Epidermal melanocyte (primary cell): ENCODE results near the gene SWI5.
A peak's percentile ranks its signal among the peaks of the same experiment; 100 is the strongest.
"Not testable (repeated sequence)": the region's sequence is repeated elsewhere in the genome, so short reads cannot be mapped to it uniquely, and the experiment has no call there.

ENCODE experiments used
- DNase-seq: peaks from one replicate; pipeline ENCODE4 v3.0.0; 2011; ENCODE audit warnings: low spot score; ENCODE audit not compliant: insufficient read length

SWI5 gene

DNA sequence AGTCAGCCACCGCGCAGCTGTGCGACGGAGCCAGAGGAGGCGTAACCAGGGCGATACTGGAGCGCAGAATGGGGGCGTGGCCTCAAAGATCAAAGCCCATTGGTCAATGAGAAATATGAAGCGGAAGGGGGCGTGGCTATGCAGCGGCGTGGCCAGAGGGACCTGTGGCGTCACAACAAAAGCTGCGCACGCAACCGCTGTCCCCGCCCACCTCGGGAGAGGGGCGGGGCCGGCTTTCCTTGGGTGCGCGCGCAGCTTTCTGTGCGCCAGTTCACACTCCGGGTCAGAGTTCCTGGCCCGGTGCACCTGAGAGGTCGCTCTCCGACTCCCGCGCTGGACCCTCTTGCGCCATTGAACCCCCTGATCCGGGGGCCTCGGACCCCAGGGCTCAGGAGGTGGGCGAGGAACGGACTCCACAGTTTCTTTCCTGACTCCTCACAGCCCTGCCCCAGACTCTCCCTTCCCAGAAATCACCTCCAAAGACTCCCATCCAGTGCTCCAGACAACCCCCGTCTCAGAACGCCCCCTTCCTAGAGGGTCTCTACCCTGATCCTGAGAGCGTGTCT lies at the start of gene SWI5:
TSS of gene SWI5 (plus strand) at position 269 of the 566 bp plus-strand sequence.
- peak; percentile 94 for DNase-seq

DNA sequence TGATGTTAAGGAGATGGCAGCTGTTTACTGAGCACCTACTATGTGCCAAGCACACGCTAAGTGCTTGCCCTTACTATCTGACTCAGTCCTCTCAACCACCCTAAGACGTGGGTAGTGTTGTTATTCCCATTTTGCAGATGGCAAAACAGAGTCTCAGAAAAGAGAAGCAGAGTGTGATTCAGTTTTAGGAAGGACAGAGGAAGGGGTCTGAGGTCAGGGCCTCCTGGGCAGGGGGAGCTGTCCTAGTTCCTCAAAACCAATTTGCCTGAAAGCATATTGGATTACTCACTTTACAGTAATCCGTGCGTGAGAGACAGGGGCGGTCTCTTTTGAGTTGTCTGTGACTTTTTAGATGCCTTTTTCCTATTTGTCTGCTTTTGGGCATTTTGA lies 49.7 kb upstream of the SWI5 start:
- DNase-seq, result no peak

DNA sequence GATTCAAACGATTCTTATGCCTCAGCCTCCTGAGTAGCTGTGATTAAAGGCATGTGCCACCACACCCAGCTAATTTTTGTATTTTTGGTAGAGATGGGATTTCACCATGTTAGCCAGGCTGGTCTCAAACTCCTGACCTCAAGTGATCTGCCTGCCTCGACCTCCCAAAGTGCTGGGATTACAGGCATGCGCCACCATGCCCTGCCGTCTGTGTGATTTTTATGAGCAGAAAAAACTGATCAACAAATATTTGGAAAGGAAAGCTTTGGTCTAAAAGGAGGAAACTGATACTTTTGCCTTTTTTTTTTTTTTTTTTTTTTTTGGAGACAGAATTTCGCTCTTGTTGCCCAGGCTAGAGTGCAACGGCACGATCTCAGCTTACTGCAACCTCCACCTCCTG lies 45.2 kb upstream of the SWI5 start:
- not testable (repeated sequence) for DNase-seq

DNA sequence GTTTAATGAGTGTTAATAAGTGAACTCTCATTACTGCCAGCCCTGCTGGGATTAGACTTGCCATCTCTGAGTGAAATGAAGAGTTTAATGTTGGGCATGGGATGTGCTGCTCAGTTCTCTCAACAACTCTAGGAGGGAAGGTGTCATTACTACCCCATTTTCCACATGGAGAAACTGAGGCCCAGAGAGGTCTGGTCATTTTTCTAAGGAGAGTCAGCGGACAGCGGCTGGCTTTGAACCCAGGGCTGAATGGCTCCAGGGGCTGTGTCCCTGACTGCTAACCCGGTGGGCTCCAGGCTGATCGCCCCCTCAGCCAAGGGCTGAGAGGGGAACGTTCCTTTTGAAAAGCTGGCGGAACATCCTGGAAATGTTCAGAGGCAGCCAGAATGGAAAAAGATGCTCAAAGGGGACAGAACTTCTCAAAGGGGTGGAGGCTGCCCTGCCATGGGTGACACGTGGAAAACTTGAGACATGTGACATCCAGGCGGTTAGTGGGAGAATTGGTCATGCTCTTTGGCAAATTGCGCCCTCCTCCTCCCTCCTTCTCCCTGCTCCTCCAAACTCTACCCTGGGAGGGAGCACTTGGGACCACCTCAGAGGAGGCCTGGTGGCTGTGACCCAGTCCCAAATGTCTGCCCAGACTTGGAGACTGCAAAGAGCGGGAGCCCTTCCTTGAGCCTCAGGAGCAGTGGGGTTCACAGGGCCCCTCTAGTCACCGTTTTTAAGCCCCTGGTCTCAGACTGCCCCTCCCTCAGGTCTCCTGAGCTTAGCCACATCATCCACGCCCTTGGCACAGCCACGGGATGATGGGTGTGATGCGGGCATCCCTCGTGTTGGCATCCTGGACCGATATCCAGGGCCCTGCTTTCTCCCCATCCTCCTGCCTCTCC lies 44.2 kb upstream of the SWI5 start:
- no peak for DNase-seq

DNA sequence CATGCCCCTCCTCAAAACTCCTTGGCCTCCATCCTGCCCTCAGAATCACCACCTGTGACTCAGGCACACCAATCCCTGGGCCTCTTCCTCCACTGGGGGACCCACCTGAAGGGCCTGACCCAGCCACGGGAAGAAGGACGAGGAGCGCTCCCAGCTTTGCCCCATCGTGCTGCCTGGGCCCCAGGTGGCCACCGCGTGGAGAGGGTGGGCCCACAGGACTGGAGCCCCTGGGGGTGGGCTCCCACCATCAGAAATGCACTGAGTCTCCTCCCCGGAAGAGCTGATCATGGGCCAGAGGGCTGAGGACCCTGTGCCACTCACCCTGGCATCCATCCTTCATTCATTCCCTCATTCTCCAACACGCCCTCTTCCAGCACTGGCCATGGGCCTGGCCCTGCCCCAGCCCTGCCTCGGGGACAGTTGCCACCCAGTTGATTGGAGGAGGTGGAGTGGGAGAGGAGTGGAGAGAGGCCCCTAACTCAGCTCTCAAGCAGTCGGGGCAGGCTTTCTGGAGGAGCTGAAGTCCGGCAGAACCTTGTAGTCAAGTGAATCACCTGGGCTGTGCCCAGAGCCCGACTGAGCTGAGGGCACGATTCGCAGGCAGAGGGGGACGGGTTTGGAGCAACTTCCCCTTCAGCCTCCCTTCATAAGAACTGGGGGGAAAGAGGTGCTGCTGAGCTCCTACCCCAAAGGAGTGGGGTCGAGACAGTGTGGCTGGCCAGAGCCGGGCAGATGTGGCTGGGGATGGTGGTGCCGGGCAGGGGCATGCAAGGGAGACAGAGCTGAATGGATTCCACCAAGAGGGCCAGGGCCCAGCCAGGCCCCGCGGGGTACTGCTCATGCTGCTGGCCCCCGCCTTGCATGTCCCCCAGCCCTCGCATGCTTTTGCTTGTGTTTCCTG lies 43.3 kb upstream of the SWI5 start:
- no peak for DNase-seq

DNA sequence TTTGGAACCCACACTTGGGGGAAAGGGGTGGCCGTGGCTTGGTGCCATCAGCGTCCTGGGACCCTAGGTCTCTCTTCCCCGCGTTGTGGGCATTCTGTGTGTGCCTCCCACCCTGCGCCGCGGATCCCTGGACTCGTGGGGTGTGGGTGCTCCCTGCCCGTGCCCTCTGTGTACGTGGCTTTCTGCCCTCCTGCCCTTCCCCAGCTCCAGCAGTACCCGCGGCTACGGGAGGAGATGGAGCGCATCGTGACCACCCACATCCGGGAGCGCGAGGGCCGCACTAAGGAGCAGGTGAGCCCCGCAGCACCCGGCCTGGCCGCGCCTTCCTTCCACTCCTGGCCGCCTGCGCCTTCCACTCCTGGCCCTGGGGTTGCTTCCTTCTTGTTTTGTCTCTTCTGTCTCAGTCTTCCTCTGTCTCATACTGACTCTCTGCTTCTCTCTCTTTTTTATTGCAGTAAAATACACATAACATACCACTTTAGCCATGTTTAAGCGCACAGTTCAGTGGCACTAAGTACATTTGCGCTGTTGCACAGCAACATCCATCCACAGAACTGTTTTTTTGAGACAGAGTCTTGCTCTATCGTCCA lies 42.2 kb upstream of the SWI5 start:
- DNase-seq, result no peak

DNA sequence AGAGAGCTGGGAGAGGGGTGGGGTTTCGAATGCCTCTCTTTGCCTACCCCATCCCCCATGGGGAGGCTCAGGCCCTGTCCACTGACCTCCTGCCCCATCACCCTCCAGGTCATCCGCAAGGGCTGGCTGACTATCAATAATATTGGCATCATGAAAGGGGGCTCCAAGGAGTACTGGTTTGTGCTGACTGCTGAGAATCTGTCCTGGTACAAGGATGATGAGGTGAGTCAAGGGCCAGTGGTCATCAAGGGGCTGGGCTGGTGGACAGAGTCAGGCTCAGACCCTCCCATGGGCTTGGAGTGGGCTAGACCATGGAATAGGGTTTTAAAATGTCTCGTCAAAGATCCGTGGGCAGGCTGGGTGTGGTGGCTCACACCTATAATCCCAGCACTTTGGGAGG lies 34.0 kb upstream of the SWI5 start:
- no peak for DNase-seq

DNA sequence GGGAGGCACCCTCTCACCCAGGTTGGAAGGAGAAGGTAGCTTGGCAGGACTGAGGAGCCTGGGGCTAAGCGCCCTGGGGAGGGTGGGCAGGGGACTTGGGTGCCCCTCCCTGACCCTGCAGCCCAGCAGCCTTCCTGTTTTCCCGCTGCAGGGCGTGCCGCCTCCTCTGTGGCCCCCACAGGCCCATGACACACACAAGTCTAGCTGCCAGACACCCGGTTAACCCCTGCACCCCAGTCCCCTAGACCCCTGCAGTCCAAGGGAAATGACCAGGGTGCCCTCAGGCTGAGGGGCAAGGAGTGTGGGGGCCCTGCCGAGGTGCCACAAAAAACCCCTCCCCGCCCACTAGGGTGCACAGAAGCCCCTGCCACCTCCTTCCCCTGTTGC lies 33.3 kb upstream of the SWI5 start:
- DNase-seq, result no peak

DNA sequence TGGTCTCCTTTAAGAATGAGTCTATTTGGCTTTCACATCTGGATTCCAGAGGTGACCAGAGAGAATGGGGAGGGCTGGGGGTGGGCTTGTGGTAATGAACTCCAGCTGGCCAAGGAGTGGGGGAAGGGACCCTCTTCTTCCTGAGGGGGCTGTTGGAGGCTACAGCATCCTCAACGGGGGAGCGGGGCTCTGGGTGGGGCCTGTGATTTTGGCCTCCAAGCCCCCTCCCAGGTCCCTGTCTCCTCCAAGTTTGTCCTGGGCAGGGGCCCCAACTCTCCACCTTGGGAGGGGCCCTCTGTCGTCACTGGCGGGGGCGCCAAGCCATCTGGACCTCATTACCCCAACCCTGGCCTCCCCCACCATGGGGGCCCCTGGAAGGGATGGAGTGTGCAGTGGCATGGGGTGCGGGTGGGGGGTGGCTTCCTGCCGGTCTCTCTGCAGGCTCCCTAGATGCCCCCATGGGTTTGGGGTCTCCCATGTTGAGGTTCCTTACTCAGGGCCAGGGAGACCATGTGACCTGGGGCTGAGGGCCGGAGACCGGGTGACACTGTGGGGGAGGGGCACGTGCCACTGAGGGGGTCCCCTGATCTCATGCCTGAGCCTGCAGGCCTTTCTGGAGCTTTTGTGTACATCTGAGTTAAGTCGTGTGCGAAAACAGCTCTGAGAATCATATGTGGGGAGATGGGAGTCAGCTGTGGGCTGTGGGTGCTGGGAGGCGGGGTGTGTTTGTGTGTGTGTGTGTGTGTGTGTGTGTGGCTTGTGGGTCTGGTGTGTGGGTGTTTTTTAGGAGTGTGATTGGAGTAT lies 32.7 kb upstream of the SWI5 start:
- DNase-seq, result peak; percentile 62

DNA sequence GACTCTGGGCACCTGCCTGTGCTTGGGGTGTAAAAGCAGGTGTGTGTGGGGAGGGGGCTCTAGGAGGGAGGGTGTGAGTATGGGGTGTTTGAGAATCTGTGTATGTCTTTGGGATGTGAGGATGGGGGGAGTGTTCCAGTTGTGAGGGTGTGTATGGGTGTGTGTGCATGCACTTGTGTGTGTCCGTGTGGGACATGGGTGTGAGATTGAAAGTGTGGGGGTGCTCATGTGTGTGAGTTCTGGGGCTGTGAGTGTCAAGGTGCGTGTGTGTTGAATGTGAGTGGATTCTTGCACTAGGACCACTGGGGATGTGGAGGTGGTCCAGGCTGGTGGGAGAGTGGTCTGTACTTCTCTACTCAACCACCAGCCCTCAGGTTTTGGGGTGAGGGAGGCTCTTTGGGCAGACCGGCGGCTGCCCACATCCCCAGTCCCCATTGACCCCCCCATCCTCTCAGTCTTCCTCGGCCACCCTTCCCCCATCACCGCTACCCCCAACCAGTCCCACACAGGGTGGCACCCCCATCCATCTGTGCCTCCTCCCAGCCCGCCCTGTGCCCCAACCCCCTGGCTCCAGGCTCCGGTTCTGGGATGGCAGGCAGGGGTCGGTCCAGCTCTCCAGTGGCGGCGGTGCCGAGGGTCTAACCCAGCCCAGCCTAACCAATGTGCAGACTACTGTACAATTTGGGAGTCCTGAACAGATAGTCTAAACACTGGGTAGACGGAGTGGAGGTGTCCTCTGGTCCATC lies 31.8 kb upstream of the SWI5 start:
- no peak for DNase-seq

DNA sequence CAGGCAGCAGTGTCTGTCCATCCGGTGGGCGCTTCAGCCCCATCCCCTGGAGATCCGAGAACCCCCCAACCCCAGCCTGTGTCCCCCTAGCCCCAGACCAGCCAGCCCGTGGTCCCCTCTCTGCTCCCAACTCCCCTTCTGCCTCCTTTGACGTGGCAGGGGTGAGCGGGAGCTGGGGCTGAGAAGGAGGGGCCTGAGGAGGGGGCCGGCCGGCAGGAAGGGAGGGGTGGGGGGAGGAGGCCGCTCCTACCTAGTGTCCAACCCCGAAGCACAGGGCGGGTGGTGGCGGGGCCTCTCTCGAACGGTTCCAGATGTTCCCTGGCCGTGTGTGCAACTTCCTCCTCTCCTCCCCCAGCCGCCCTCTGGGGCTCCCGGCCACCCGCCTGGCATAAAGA lies 31.2 kb upstream of the SWI5 start:
- peak; percentile 50 for DNase-seq

DNA sequence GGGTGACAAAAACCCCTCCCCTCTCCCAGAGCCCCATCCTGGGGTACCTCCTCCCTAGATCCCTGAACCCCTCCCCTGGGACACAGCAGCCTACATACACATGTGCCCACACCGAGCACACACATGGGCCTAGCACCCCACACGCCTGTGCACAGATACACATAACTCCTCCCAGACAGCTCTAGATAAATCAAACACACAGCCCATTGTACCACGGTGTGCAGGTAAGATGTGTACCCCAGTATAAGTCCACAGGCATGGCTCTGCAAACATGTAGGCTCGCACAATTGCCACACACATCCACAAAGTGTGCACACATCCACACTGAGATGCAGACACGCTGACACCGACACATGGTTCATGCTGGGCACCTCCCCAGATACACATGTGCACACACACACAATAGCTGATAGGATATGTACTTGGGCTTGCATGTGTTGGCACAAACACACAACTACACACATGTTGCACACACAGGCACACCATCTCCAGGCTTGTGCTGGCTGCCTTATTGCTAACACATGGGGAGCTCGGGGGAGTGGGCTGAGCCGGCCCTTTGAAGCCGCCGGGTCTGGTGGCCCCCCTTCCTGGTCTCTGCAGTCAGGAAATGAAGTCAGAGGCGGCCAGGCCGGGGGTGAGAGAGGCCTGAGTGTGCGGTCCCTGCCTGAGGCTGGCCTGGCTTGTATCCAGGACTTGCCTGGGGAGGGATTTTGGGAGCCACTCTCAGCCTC lies 30.5 kb upstream of the SWI5 start:
- no peak for DNase-seq

DNA sequence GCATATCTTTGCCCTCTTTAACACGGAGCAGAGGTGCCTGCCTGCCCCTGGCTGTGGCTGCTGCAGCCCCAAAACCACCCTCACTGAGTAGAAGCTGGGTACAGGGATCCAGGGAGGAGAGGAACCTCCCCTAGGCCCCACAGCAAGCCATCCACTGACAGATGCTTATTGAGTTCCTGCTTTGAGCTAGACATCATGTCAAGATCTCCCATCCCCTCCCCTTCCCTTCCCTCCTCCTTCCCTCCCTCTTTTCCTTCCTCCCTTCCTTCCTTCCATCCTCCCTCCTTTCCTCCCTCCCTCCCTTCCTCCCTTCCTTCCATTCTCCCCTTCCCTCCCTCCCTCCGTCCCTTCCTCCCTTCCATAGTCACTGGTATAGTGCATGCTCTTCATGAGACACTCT lies 29.6 kb upstream of the SWI5 start:
- DNase-seq, result no peak

DNA sequence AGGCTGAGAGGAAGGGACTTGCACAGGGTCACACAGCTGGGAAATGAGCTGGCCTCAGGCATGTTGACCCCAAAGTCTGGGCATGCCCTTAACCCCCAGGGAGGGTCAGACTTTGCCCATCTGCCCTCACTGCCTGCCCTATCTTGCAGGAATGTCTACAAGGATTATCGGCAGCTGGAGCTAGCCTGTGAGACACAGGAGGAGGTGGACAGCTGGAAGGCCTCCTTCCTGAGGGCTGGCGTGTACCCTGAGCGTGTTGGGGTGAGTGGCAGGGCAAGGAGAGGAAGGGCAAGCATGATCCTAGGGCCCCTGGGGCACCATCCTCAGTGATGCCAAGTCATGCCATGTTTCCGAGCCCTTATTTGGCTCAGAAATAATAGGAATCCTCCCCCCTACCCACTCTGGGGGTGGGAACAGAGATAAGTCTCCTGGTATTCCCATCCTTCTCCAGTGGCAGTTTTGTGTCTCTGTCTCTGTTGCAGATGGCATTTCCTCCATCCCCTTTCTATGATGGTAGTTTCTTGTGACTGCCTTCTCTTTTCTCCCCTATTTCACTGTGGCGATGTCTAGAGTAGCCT lies 28.8 kb upstream of the SWI5 start:
- DNase-seq, result no peak

DNA sequence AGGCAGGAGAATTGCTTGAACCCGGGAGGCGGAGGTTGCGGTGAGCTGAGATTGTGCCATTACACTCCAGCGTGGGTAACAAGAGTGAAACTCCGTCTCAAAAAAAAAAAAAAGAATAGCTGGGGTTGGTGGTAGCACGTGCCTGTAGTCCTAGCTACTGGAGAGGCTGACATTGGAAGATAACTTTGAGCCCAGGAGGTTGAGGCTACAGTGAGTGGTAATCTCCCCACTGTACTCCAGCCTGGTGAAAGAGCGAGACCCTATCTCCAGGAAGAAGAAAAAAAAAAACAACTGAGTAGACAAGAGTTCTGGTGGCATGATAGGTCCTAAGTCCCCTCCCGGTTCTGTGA lies 26.5 kb upstream of the SWI5 start:
- DNase-seq, result no peak

DNA sequence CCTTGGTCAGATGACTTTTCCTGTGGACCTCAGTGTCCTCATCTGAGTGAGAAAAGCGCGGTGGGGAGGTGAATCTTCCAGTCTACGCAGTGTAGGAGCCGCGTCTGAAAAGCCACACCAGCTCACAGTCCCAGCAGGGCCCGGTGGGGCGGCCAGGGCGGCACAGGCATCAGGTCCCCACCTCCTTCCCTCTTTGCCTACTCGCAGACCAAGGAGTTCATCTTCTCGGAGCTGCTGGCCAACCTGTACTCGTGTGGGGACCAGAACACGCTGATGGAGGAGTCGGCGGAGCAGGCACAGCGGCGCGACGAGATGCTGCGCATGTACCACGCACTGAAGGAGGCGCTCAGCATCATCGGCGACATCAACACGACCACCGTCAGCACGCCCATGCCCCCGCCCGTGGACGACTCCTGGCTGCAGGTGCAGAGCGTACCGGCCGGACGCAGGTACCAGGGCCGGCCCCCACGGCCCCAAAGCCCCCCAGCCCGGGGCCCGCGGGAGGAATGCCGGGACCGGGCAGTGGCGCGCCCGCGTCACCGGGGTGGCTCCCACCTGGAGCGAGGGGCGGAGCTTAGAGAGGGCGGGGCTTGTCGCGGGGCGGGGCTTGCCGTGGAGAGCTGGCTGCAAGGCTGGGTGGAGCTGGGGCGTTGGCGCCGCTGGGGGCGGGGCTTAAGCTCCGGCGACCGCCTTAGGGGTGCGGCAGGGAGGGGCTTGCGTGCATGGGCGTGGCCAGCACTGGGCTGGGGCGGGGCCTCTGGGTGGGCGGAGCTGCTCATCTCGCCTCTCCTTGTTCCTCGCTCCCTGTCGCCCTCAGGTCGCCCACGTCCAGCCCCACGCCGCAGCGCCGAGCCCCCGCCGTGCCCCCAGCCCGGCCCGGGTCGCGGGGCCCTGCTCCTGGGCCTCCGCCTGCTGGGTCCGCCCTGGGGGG lies 25.9 kb upstream of the SWI5 start:
- DNase-seq, result peak; percentile 54

DNA sequence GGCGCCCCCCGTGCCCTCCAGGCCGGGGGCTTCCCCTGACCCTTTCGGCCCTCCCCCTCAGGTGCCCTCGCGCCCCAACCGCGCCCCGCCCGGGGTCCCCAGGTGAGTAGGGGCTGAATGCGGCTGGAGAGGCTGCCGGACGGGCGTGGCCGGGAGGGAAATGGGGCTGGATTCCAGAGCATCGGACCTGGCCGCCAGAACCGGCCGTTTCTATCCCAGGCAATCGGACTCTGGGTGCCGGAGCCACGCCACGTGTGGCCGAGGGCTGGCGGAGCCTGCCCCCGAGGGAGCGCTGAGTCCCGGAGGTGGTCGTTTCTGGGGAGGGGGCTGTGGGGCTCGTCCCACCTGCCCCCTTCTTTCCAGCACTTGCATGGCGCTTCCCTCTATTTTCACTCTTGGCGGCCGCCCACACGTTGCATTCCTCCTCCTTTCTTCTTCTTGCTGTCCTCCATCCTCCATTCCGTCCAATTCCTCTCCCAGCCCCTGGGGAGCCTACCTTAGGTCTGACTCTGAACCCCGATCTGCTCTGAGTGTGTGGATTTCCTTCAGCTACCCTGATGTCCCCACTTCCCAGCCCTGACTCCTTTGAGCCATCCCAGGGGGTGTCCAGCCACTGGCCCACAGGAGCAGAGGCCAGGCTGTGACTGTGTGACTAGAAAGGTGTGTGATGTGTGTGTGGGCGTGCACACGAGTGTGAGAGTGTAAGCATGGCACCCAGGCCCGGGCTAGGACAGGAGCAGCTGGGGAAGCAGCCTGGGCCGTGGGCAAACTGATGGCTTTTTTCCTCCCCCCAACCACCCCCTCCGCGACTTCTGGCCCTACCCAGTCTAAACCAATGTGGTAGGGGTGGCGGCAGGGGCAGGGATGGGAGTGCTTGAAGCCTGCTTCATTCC lies 25.0 kb upstream of the SWI5 start:
- DNase-seq, result no peak
